CD4-positive, alpha-beta T cell treated with Interleukin-15 for 1 hour (primary cell): Measurements from ENCODE around the gene NFAM1.

ENCODE experiments used
- DNase-seq: peaks from one replicate; pipeline ENCODE4 v3.0.0-alpha.2; 2020

NFAM1 gene

GRCh38 chr22:42380769-42381551 is 51.2 kb downstream of the NFAM1 start:
- no peak for DNase-seq

GRCh38 chr22:42379966-42380537 is 52.2 kb downstream of the NFAM1 start:
- DNase-seq, result no peak

DNA sequence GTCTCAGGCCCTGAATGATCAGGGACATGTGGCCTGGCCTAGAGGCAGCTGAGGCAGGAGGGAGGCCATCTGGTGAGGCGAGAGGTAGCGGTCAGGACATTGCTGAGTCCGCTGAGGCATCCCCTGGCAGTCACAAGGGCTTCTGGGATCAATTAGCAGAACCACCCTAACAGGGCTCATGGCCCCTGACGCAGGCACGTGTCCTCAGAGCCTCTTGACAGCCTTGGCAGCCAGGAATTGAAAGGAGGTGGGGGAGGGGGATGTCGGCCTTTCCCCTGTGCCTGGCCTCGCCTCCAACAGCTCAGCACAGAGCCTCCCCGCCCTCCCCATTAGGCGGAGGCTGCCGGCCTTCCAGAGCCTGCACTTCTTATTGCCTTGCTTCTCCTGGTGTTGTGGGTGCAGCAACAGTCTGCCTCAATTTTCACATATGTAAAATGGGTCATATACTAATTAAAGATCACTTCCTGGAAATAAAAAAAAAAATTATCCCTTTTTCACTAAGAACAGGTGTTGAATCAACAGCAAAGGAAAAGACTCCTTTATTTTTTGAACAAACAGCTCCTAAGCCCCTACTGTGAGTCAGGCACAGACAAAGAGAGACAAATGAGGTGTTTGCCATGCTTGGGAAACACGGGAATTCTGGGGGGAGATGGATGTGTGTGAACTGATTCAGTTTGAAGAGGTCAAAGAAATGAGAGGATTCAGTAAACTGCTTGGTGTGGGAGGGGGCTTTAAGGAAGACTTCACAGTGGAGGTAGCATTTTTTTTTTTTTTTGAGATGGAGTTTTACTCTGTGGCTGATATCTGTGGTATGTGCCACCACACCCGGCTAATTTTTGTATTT is 55.3 kb downstream of the NFAM1 start:
- no peak for DNase-seq

DNA sequence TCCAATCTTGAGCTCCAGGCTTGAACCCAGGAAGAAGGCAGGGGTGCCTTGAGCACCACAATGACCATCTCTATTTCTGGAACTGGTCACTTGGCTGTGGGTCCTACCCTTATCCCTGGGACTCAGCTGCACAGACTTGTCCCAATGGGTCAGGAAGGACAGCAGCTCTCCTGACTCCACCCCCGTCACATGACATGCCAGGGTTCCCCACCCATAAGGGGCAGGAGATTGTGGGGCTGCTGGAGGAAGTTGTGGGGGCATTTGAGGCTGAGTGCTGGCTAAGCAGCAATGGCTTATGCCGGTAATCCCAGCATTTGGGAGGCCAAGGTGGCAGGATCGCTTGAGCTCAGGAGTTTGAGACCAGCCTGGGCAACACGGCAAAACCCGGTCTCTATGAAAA is 56.2 kb downstream of the NFAM1 start:
- DNase-seq, result no peak

- DNase-seq, result no peak
Measured at GRCh38 chr22:42372976-42373375, 59.2 kb downstream of the NFAM1 start.

DNA sequence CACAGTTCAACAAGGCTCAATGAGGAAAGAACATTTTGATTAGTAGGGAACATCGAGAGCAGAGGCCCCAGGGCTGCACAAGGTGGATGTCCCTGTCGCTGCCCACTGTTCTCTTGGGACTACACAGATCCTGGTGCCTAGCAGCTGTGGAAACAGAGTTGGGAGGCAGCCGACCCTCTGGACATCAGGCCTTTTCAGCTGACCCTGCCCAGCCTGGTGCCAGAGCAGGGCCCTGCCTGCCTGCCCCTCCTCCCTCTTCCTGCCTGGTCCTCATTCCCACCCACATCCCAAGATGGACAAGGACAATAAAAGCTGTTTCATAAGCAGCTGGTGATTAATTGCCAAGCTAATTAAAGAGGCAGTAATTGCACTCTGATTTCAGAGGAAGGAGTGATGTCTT is 60.7 kb downstream of the NFAM1 start:
- no peak for DNase-seq

DNA sequence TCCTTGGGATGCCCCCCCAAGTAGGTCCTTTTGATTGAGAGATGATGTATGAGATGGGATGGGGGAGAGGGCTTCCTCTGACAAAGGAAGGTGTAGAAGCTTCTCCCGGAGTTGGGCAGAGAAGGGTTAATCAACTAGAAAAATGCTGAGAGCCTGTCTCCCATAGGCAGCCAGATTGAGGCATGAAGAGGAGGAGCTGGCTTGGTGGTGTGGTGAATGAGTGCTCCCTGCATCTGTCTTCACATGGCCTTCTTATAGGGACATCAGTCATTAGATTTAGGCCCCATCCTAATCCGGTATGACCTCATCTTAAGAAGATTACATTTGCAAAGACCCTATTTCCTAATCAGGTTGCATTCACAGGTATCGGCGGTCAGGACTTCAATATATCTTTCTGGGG is 61.1 kb downstream of the NFAM1 start:
- DNase-seq, result no peak

DNA sequence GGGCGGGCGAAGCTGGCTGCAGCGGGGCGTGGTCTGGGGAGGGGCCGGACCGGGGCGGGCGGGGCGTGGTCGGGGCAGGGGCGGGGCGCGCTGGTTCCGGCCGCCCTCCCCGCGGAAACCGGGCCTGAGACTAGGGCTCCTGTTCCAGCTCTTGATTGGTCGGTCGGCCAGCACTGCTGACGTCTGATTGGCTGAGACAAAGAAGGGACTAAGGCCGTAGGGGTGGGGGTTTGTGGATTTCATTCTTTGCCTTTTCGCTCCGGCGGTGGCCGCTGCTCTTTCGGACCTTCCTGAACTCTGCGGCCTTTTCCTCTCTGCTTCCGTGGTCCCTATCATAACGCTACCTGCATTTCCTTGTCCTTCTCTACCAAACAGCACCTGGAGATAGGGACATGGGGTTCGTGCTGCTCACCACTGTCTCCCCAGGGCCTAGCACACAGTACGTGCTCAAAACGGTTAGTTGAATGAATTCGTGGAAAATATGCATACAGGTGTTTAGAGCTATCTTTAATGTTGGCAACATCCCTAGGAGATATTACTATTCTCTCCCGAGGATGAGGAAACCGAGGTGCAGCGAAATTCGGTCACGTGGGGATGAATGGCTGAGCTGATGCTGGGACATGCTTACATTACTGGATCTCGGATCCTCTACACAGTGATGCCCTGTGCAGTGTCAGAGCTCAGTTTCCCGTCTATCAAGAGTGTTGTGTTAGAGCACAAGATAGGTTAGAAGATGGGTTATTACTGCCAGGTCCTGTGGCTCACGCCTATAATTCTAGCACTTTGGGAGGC is 62.8 kb downstream of the NFAM1 start:
- peak; percentile 88 for DNase-seq

DNA sequence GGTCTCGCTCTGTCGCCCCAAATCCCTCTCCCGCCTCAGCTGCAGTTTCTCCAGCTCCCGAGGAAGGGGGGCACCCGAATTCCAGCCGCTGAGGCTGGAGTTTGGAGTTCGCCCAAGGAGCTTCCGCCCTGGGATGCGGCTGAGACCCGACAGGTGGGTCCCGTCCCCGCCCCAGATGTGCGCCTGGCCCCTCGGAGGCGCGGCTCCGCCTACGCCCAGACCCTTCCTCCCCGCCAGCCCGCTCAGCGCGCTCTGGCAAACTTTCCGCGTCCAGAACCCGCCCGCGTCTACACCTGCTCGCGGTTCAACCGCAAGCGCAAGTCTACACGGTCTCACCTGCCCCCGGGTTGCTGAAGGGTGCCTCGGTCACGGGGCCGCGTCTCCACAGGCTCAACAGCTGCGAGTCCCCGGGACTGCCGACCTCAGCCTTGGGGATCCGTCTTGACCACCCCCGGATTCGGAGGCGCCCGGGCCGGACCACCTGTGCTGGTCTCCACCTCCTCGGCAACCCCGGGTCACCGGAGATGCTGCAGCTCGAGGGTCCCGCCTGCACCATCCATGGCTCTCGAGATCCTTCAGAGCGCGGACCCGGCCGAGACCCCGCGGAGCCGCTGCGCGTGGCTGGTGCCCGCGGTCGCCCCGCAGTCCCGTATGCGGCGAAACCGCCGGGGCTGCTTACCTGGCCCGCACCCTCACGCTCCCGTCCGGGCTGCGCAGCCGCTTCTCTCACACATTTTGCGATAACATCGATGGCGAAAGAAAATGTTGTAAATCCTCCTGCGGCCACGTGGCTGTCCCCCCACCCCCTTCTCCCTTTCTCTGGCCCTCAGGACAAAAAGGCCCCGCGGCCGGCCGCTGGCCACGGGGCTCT is 63.6 kb downstream of the NFAM1 start:
- DNase-seq, result peak; percentile 22

DNA sequence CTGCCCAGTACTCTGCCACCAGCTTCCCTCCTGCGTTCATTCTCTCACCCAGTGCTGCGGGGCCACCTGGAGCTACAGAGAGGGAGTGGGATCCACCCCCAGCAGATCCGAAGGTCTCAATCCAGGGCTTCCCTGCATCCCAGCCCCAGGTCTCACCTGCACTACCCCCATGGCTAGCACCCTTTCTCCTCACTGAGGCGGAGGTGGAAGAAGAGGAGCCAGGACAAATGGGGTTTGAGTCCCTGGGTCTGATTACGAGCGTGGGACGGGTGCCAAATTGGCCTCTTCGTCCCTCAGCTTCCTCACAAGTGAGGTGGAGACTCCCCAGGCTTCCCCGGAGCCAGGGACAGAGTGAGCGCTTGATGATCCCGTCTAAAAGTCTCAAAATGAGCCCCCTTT is 64.2 kb downstream of the NFAM1 start:
- DNase-seq, result no peak

DNA sequence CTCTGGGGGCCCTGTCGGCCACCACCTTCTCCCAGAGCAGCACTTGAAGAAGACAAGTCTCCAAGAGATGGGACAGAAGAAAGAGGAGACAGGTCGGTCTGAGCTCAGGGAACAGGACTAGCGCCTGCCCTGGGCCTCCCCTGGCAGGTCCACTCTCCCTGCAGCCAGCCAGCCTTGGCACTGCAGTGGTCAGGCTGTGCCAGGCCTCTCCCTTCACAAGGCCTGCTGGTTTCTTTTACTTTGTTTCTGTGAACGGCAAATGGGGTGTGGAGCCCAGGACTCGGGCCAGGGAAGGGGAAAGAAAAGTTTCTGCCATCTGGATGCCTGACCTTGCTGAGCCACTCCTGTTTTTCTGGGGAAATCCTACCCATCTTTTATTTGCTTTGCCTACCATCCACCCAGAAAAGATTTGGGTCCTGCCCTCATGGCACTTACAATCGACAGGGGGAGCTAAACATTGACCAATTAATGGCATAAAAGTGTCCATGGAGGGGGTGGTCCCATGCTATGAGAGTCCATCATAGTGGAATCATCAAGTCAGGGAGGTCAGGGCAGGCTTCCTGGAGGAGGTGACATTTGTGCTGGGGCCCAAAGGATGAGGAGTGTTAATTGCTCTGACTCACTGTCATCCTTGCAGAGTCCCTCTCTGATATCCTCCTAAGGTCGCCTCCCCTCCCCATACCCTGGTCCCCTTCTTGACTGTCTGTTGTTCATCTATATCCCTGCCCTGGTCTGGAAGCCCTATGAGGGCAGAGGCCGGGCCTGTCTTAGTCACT is 65.2 kb downstream of the NFAM1 start:
- no peak for DNase-seq

GRCh38 chr22:42365942-42366695 is 66.1 kb downstream of the NFAM1 start:
- no peak for DNase-seq

- DNase-seq, result no peak
Measured at GRCh38 chr22:42365111-42365865, 66.9 kb downstream of the NFAM1 start.

DNA sequence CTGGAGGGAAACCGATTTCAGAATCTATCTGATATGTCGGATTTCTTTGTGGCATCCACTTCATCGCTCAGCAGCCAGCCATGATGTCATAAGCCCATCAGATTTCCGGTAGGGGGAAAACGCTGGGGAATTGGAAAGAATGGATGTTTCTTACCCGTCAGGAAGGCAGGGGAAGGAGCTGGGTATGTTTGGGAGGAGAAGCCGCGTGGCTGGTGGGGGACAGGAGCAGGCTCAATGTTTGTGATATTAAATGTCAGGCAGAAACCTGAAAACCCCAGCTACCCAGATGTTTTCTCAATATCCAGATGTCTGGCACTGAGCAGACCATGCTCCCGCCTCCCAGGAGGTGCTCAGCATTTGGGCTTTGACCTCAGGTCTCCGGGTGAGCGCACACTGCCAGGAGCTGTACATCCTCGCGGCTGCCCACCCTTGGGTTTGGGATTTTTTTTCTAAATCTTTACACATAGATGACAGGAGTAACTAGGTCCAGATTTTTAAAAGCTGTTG is 67.5 kb downstream of the NFAM1 start:
- no peak for DNase-seq

DNA sequence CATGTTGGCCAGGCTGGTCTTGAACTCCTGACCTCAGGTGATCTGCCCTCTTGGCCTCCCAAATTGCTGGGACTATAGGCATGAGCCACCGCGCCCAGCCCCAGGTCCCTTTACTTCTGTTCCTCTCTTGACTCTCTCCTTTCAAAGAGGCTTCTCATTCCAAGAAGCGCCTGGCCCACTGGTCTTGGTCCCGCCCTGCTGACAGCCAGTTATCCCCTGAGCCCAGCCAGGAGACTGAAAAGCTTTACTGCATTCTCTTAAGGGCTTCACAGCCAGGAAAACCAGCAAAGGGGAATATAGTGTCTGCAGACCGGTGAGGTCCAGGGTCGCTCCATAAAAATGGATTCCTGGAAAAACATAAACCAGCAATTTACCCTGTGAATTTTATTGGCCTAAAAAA is 68.3 kb downstream of the NFAM1 start:
- no peak for DNase-seq

GRCh38 chr22:42361523-42361922 is 70.7 kb downstream of the NFAM1 start:
- DNase-seq, result no peak

GRCh38 chr22:42360348-42360747 is 71.9 kb downstream of the NFAM1 start:
- no peak for DNase-seq

DNA sequence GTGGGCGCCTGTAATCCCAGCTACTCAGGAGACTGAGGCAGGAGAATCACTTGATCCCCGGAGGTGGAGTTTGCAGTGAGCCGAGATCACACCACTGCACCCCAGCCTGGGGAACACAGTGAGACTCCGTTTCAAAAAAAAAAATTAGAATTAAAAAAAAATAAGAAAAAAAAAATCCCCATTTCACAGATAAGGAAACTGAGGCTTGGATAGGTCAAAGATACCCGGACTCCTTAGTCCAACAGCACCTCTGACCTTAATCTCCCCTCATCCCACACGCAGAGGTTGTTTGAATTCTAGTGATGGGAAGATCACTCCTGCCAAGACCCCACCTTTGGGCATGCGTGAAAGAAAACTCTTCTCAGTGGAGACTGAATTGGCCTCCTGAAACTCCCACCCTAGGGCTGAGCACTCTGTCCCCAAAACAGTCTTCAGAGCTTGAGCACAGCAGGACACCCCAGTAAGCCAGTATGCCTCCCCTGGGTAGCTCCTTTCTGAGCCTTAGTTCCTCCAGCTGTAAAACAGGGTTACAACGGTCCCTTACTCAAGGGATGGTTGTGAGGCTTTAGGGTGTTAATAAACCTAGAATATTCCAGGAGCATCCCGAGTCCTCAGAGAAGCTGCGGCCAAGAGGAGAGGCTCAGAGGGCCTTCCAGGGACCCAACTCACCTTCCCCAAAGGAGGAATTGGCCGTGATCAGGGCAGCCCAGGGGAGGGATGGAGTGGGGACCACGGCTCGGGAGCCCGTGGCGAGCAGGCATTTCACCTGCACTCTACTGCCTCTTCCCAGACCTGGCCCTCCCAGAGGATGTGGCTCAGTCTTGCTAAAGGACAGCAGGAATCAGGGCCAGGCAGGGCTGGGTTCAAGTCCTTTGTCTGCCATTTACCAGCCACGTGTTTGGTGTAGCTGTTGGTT is 73.3 kb downstream of the NFAM1 start:
- DNase-seq, result no peak
